ENCODE data around the gene RAB40A.

Gene RAB40A

GRCh38 chrX:103540145-103540544, 20.9 kb upstream of the RAB40A start:
- H3K27ac ChIP-seq (replicated peaks): no peak overlapping the region
- no peak overlapping the region for H3K4me3 ChIP-seq (replicated peaks; ENCODE audit: insufficient read depth, low read length)
- DNase-seq (ENCODE audit: low read depth in 1 of 2, low spot score in 1 of 2): no peak
- TF ChIP-seq, protein P1, sequence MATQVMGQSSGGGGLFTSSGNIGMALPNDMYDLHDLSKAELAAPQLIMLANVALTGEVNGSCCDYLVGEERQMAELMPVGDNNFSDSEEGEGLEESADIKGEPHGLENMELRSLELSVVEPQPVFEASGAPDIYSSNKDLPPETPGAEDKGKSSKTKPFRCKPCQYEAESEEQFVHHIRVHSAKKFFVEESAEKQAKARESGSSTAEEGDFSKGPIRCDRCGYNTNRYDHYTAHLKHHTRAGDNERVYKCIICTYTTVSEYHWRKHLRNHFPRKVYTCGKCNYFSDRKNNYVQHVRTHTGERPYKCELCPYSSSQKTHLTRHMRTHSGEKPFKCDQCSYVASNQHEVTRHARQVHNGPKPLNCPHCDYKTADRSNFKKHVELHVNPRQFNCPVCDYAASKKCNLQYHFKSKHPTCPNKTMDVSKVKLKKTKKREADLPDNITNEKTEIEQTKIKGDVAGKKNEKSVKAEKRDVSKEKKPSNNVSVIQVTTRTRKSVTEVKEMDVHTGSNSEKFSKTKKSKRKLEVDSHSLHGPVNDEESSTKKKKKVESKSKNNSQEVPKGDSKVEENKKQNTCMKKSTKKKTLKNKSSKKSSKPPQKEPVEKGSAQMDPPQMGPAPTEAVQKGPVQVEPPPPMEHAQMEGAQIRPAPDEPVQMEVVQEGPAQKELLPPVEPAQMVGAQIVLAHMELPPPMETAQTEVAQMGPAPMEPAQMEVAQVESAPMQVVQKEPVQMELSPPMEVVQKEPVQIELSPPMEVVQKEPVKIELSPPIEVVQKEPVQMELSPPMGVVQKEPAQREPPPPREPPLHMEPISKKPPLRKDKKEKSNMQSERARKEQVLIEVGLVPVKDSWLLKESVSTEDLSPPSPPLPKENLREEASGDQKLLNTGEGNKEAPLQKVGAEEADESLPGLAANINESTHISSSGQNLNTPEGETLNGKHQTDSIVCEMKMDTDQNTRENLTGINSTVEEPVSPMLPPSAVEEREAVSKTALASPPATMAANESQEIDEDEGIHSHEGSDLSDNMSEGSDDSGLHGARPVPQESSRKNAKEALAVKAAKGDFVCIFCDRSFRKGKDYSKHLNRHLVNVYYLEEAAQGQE (IDR thresholded peaks at IDR 0.05; ENCODE audit: insufficient replicate concordance, low read depth): no peak
- TF ChIP-seq GABPA (IDR thresholded peaks at IDR 0.05; ENCODE audit: low read depth): no peak
- TF ChIP-seq, protein P2, sequence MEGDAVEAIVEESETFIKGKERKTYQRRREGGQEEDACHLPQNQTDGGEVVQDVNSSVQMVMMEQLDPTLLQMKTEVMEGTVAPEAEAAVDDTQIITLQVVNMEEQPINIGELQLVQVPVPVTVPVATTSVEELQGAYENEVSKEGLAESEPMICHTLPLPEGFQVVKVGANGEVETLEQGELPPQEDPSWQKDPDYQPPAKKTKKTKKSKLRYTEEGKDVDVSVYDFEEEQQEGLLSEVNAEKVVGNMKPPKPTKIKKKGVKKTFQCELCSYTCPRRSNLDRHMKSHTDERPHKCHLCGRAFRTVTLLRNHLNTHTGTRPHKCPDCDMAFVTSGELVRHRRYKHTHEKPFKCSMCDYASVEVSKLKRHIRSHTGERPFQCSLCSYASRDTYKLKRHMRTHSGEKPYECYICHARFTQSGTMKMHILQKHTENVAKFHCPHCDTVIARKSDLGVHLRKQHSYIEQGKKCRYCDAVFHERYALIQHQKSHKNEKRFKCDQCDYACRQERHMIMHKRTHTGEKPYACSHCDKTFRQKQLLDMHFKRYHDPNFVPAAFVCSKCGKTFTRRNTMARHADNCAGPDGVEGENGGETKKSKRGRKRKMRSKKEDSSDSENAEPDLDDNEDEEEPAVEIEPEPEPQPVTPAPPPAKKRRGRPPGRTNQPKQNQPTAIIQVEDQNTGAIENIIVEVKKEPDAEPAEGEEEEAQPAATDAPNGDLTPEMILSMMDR (IDR thresholded peaks at IDR 0.05; ENCODE audit: insufficient read depth, low read length): no peak
- H3K27me3 ChIP-seq (ENCODE audit: insufficient read depth, poor library complexity, severe bottlenecking): no peaks in the 10 kb centered on the region

DNA sequence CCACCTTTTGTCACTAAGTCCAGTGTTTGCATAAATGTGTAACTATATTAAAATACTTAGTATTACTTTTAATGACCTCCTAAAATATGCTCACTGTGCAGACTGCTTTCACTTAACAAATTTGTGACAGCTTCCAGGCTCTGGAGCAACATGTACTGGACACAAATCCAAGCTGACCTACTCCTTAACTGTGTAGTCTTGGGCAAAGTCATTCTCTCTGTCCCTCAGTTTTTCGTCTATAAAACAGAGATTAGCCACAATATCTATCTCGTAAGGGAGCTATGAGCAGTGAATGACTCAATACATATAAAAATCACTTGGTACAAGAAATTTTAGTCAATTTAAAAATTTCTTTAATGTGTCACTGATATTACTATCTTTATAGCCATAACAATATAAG, 20.4 kb upstream of the RAB40A start:
- TF ChIP-seq GABPA (IDR thresholded peaks at IDR 0.05; ENCODE audit: low read depth) (no peak), SPI1 (IDR thresholded peaks at IDR 0.05; ENCODE audit: borderline replicate concordance, low read depth) (no peak), POLR2AphosphoS5 (IDR thresholded peaks at IDR 0.05; ENCODE audit: low read depth) (no peak)
- TF ChIP-seq, protein P1 (IDR thresholded peaks at IDR 0.05; ENCODE audit: insufficient replicate concordance, low read depth): no peak
- TF ChIP-seq, protein P2 (IDR thresholded peaks at IDR 0.05; ENCODE audit: insufficient read depth, low read length): no peak
- H3K27me3 ChIP-seq (ENCODE audit: insufficient read depth, poor library complexity, severe bottlenecking): no peaks in the 10 kb centered on the region
- DNase-seq (ENCODE audit: low read depth in 1 of 2, low spot score in 1 of 2): no peak
- H3K27ac ChIP-seq (replicated peaks): no peak overlapping the region
- H3K4me3 ChIP-seq (replicated peaks; ENCODE audit: insufficient read depth, low read length): no peak overlapping the region

GRCh38 chrX:103538728-103539127, 19.4 kb upstream of the RAB40A start:
- Histone ChIP-seq H3K4me3 (replicated peaks; ENCODE audit: insufficient read depth, low read length) (no peak overlapping the region), H3K27ac (replicated peaks) (no peak overlapping the region), H3K27me3 (ENCODE audit: insufficient read depth, poor library complexity, severe bottlenecking) (no peaks in the 10 kb centered on the region)
- DNase-seq (ENCODE audit: low read depth in 1 of 2, low spot score in 1 of 2): no peak
- TF ChIP-seq, protein P2 (IDR thresholded peaks at IDR 0.05; ENCODE audit: insufficient read depth, low read length): no peak
- TF ChIP-seq SPI1 (IDR thresholded peaks at IDR 0.05; ENCODE audit: borderline replicate concordance, low read depth): no peak
- TF ChIP-seq GABPA (IDR thresholded peaks at IDR 0.05; ENCODE audit: low read depth): no peak
- TF ChIP-seq, protein P1 (IDR thresholded peaks at IDR 0.05; ENCODE audit: insufficient replicate concordance, low read depth): no peak
- no peak for TF ChIP-seq POLR2AphosphoS5 (IDR thresholded peaks at IDR 0.05; ENCODE audit: low read depth)
